HEK293 (cell line): ENCODE measurements around the gene KLHL35.

Experiments
- BCL11B ChIP-seq: fragments of 450-650 bp; formaldehyde crosslinking; IDR thresholded peaks from 2 replicates; pipeline ENCODE4 v1.5.1; 2016; ENCODE audit warnings: low read depth, missing biosample characterization, missing genetic modification characterization
- GLI4 ChIP-seq: fragments of 450-650 bp; formaldehyde crosslinking; IDR thresholded peaks from 2 replicates; pipeline ENCODE4 v1.5.1; 2016; ENCODE audit warnings: missing biosample characterization, missing genetic modification characterization
- GLIS1 ChIP-seq: fragments of 450-650 bp; formaldehyde crosslinking; IDR thresholded peaks from 2 replicates; pipeline ENCODE4 v1.5.1; 2016; ENCODE audit warnings: missing biosample characterization, missing genetic modification characterization
- GLIS2 ChIP-seq: fragments of 450-650 bp; formaldehyde crosslinking; IDR thresholded peaks from 2 replicates; pipeline ENCODE4 v1.5.1; 2016; ENCODE audit warnings: missing biosample characterization, missing genetic modification characterization
- HOXD13 ChIP-seq: sonication (generic); formaldehyde crosslinking; IDR thresholded peaks from 2 replicates; pipeline ENCODE4 v1.8.0; 2022; ENCODE audit warnings: missing genetic modification reagents, borderline replicate concordance
- IKZF3 ChIP-seq: fragments of 450-650 bp; IDR thresholded peaks from 2 replicates; pipeline ENCODE4 v1.5.0; 2018; ENCODE audit warnings: missing biosample characterization, mild to moderate bottlenecking, missing genetic modification characterization, moderate library complexity
- INSM2 ChIP-seq: fragments of 450-650 bp; formaldehyde crosslinking; IDR thresholded peaks from 2 replicates; pipeline ENCODE4 v1.5.1; 2016; ENCODE audit warnings: missing biosample characterization, missing genetic modification characterization
- KLF1 ChIP-seq: fragments of 450-650 bp; formaldehyde crosslinking; IDR thresholded peaks from 2 replicates; pipeline ENCODE4 v1.5.1; 2016; ENCODE audit warnings: missing biosample characterization, missing genetic modification characterization
- KLF10 ChIP-seq: fragments of 450-650 bp; IDR thresholded peaks from 2 replicates; pipeline ENCODE4 v1.5.1; 2018; ENCODE audit warnings: missing biosample characterization, mild to moderate bottlenecking, missing genetic modification characterization
- KLF9 ChIP-seq: fragments of 450-650 bp; formaldehyde crosslinking; IDR thresholded peaks from 2 replicates; pipeline ENCODE4 v1.5.1; 2016; ENCODE audit warnings: missing biosample characterization, missing genetic modification characterization, low read depth
- OVOL3 ChIP-seq: fragments of 450-650 bp; formaldehyde crosslinking; IDR thresholded peaks from 2 replicates; pipeline ENCODE4 v1.5.1; 2016; ENCODE audit warnings: missing biosample characterization, missing genetic modification characterization
- PRDM2 ChIP-seq: fragments of 450-650 bp; formaldehyde crosslinking; IDR thresholded peaks from 2 replicates; pipeline ENCODE4 v1.5.1; 2016; ENCODE audit warnings: missing biosample characterization, missing genetic modification characterization, borderline replicate concordance
- SALL2 ChIP-seq: fragments of 450-650 bp; formaldehyde crosslinking; IDR thresholded peaks from 2 replicates; pipeline ENCODE4 v1.5.0; 2017; ENCODE audit warnings: missing biosample characterization, mild to moderate bottlenecking, missing genetic modification characterization, borderline replicate concordance
- SP3 ChIP-seq: fragments of 450-650 bp; formaldehyde crosslinking; IDR thresholded peaks from 2 replicates; pipeline ENCODE4 v1.5.1; 2016; ENCODE audit warnings: missing biosample characterization, missing genetic modification characterization
- SP7 ChIP-seq: fragments of 450-650 bp; formaldehyde crosslinking; IDR thresholded peaks from 2 replicates; pipeline ENCODE4 v1.5.1; 2016; ENCODE audit warnings: missing biosample characterization, missing genetic modification characterization
- TCF7L2 ChIP-seq: IDR thresholded peaks from 2 replicates; pipeline ENCODE4 v1.6.1; 2011; ENCODE audit warnings: low read depth, mild to moderate bottlenecking, inconsistent platforms, low read length, moderate library complexity, borderline replicate concordance
- ZBTB21 ChIP-seq: fragments of 450-650 bp; formaldehyde crosslinking; IDR thresholded peaks from 2 replicates; pipeline ENCODE4 v1.5.1; 2017; ENCODE audit warnings: missing biosample characterization, missing genetic modification characterization
- ZBTB7A ChIP-seq: fragments of 450-650 bp; formaldehyde crosslinking; IDR thresholded peaks from 2 replicates; pipeline ENCODE4 v1.5.1; 2016; ENCODE audit warnings: low read depth, missing biosample characterization, missing genetic modification characterization
- ZFP69B ChIP-seq: fragments of 450-650 bp; formaldehyde crosslinking; IDR thresholded peaks from 2 replicates; pipeline ENCODE4 v1.5.1; 2016; ENCODE audit warnings: missing biosample characterization, missing genetic modification characterization
- ZNF10 ChIP-seq: fragments of 450-650 bp; formaldehyde crosslinking; IDR thresholded peaks from 2 replicates; pipeline ENCODE4 v1.5.1; 2017; ENCODE audit warnings: missing biosample characterization, missing genetic modification characterization
- ZNF114 ChIP-seq: fragments of 450-650 bp; formaldehyde crosslinking; IDR thresholded peaks from 2 replicates; pipeline ENCODE4 v1.5.0; 2017; ENCODE audit warnings: missing biosample characterization, missing genetic modification characterization
- ZNF140 ChIP-seq: fragments of 450-650 bp; formaldehyde crosslinking; IDR thresholded peaks from 2 replicates; pipeline ENCODE4 v1.5.1; 2016; ENCODE audit warnings: missing biosample characterization, missing genetic modification characterization
- ZNF169 ChIP-seq: fragments of 450-650 bp; formaldehyde crosslinking; IDR thresholded peaks from 2 replicates; pipeline ENCODE4 v1.5.1; 2016; ENCODE audit warnings: missing biosample characterization, missing genetic modification characterization
- ZNF221 ChIP-seq: fragments of 450-650 bp; formaldehyde crosslinking; IDR thresholded peaks from 2 replicates; pipeline ENCODE4 v1.5.1; 2017; ENCODE audit warnings: missing biosample characterization, missing genetic modification characterization, borderline replicate concordance
- ZNF23 ChIP-seq: fragments of 450-650 bp; formaldehyde crosslinking; IDR thresholded peaks from 2 replicates; pipeline ENCODE4 v1.5.1; 2016; ENCODE audit warnings: missing biosample characterization, missing genetic modification characterization, borderline replicate concordance
- ZNF335 ChIP-seq: fragments of 450-650 bp; formaldehyde crosslinking; conservative IDR thresholded peaks from 2 replicates; pipeline ENCODE4 v1.5.1; 2016; ENCODE audit warnings: missing biosample characterization, missing genetic modification characterization
- ZNF48 ChIP-seq: fragments of 450-650 bp; formaldehyde crosslinking; IDR thresholded peaks from 2 replicates; pipeline ENCODE4 v1.5.1; 2016; ENCODE audit warnings: missing biosample characterization, missing genetic modification characterization
- ZNF488 ChIP-seq: fragments of 450-650 bp; formaldehyde crosslinking; IDR thresholded peaks from 2 replicates; pipeline ENCODE4 v1.5.1; 2016; ENCODE audit warnings: missing biosample characterization, missing genetic modification characterization
- ZNF555 ChIP-seq: fragments of 450-650 bp; formaldehyde crosslinking; conservative IDR thresholded peaks from 2 replicates; pipeline ENCODE4 v1.5.1; 2017; ENCODE audit warnings: missing biosample characterization, mild to moderate bottlenecking, missing genetic modification characterization, inconsistent platforms
- ZNF629 ChIP-seq: fragments of 450-650 bp; formaldehyde crosslinking; IDR thresholded peaks from 2 replicates; pipeline ENCODE4 v1.5.1; 2017; ENCODE audit warnings: missing biosample characterization, missing genetic modification characterization
- ZNF768 ChIP-seq: fragments of 450-650 bp; formaldehyde crosslinking; IDR thresholded peaks from 2 replicates; pipeline ENCODE4 v1.5.1; 2018; ENCODE audit warnings: missing biosample characterization, mild to moderate bottlenecking, missing genetic modification characterization
- ZNF776 ChIP-seq: fragments of 450-650 bp; formaldehyde crosslinking; IDR thresholded peaks from 2 replicates; pipeline ENCODE4 v1.5.0; 2017; ENCODE audit warnings: missing biosample characterization, missing genetic modification characterization, borderline replicate concordance
- ZNF785 ChIP-seq: fragments of 450-650 bp; formaldehyde crosslinking; IDR thresholded peaks from 2 replicates; pipeline ENCODE4 v1.5.1; 2016; ENCODE audit warnings: missing biosample characterization, missing genetic modification characterization
- ZSCAN23 ChIP-seq: fragments of 450-650 bp; formaldehyde crosslinking; IDR thresholded peaks from 2 replicates; pipeline ENCODE4 v1.5.1; 2016; ENCODE audit warnings: missing biosample characterization, missing genetic modification characterization

The KLHL35 gene

GRCh38 chr11:75399344-75400145 is 33.5 kb downstream of the KLHL35 start, which contains the start of gene RPS3 (continued):
- no peak for TF ChIP-seq HOXD13 (CRISPR knock-in tag)
- TF ChIP-seq ZNF488, result no peak
- TF ChIP-seq TCF7L2, result no peak
- no peak for TF ChIP-seq ZNF23 (tag by site-specific recombination)
- TF ChIP-seq BCL11B (tag by site-specific recombination), result no peak
- TF ChIP-seq ZSCAN23 (tag by site-specific recombination), result no peak
- no peak for TF ChIP-seq ZNF114
- no peak; the same call in 1 of the 2 replicates for TF ChIP-seq KLF9
- TF ChIP-seq ZNF768 (tag by site-specific recombination), result no peak
- TF ChIP-seq ZNF221 (tag by site-specific recombination), result no peak
- TF ChIP-seq ZNF785, result no peak
- no peak for TF ChIP-seq IKZF3 (tag by site-specific recombination)
- no peak for TF ChIP-seq GLIS2 (tag by site-specific recombination)
- TF ChIP-seq KLF1 (tag by site-specific recombination), result 0 out of 2 replicates have a peak, but pooled peaks have one; percentile 8
- peak; percentile 76; the same call in 1 of the 2 replicates for TF ChIP-seq GLI4 (tag by site-specific recombination)
- no peak for TF ChIP-seq ZNF48 (tag by site-specific recombination)
- TF ChIP-seq ZNF555 (tag by site-specific recombination), result no peak
- no peak for TF ChIP-seq ZNF776
- TF ChIP-seq SALL2, result no peak
- no peak for TF ChIP-seq KLF10
- no peak for TF ChIP-seq PRDM2 (tag by site-specific recombination)
- TF ChIP-seq INSM2 (tag by site-specific recombination), result peak; percentile 38; the same call in 1 of the 2 replicates
- TF ChIP-seq SP7, result peak; percentile 85
- TF ChIP-seq GLIS1 (tag by site-specific recombination), result no peak
- TF ChIP-seq ZNF335 (tag by site-specific recombination), result peak; percentile 89
- no peak for TF ChIP-seq OVOL3 (tag by site-specific recombination)
- 0 out of 2 replicates have a peak, but pooled peaks have one; percentile 26 for TF ChIP-seq ZBTB21 (tag by site-specific recombination)
- TF ChIP-seq ZNF140, result no peak
- TF ChIP-seq SP3 (tag by site-specific recombination), result peak; percentile 60; the same call in 1 of the 2 replicates
- 0 out of 2 replicates have a peak, but pooled peaks have one; percentile 36 for TF ChIP-seq ZFP69B (tag by site-specific recombination)
- no peak for TF ChIP-seq ZBTB7A (tag by site-specific recombination)
- TF ChIP-seq ZNF629 (tag by site-specific recombination), result peak; percentile 89
- TF ChIP-seq ZNF10 (tag by site-specific recombination), result 0 out of 2 replicates have a peak, but pooled peaks have one; percentile 14
- TF ChIP-seq ZNF169, result no peak
